OCI-LY7 (cell line): ENCODE results near the gene TMEM255B. TPM values are rescaled to one million over a fixed set of nuclear protein-coding genes. Genes with fewer than 3 reads are reported as not detected.

Experiments used
- BruUV-seq: library from RNA; stranded (reverse); fragments of 400-500 nt; replicated peaks from 2 replicates; lab custom pipeline; 2021; lab: Mats Ljungman, UMichigan
- CTCF ChIA-PET: fragments of 300-600 bp; sonication (Branson Sonifier 250); formaldehyde crosslinking; loops from one replicate; lab custom pipeline; 2022; ENCODE audit warnings: antibody characterized with exemption; ENCODE audit not compliant: unreplicated experiment; lab: Charles Lee
- POLR2A ChIA-PET: fragments of 300-600 bp; sonication (Branson Sonifier 250); formaldehyde crosslinking; loops from one replicate; lab custom pipeline; 2022; ENCODE audit warnings: antibody characterized with exemption; lab: Charles Lee
- DNase-seq: peaks from one replicate; pipeline ENCODE4 v3.0.0-alpha.2; 2015; ENCODE audit warnings: low spot score
- H2AFZ ChIP-seq: fragments of 200-600 bp; sonication (generic), shearing (Covaris generic); 2 replicates; pipeline ENCODE4 v1.6.1; 2014; ENCODE audit warnings: mild to moderate bottlenecking, antibody characterized with exemption, low read length, moderate library complexity
- H3K27ac ChIP-seq: fragments of 200-600 bp; sonication (generic); 2 replicates; pipeline ENCODE4 v1.5.1; 2014; ENCODE audit warnings: mixed run types, low read depth, mild to moderate bottlenecking, moderate library complexity, low read length, inconsistent platforms; ENCODE audit not compliant: poor library complexity, severe bottlenecking
- H3K36me3 ChIP-seq: fragments of 200-600 bp; sonication (generic); 2 replicates; pipeline ENCODE4 v1.6.1; 2014; ENCODE audit warnings: mild to moderate bottlenecking, antibody characterized with exemption, low read length, moderate library complexity, mixed read lengths; ENCODE audit not compliant: insufficient read depth
- H3K4me1 ChIP-seq: fragments of 200-600 bp; sonication (generic); 2 replicates; pipeline ENCODE4 v1.5.1; 2014; ENCODE audit warnings: mild to moderate bottlenecking, low read length; ENCODE audit not compliant: insufficient read depth, poor library complexity, severe bottlenecking
- H3K4me2 ChIP-seq: fragments of 200-600 bp; sonication (generic); 2 replicates; pipeline ENCODE4 v1.6.1; 2014; ENCODE audit warnings: mild to moderate bottlenecking, low read length
- H3K4me3 ChIP-seq: fragments of 200-600 bp; sonication (generic); 2 replicates; pipeline ENCODE4 v1.5.1; 2014; ENCODE audit warnings: mild to moderate bottlenecking, low read depth, low read length; ENCODE audit not compliant: poor library complexity, severe bottlenecking
- H3K79me2 ChIP-seq: fragments of 200-600 bp; sonication (generic); 2 replicates; pipeline ENCODE4 v1.6.1; 2016; ENCODE audit warnings: low read depth, mild to moderate bottlenecking, low read length, moderate library complexity, mixed read lengths; ENCODE audit not compliant: insufficient read depth
- H3K9me2 ChIP-seq: fragments of 200-600 bp; sonication (generic); 2 replicates; pipeline ENCODE4 v1.6.1; 2016; ENCODE audit warnings: mild to moderate bottlenecking, low read length, mixed read lengths; ENCODE audit not compliant: insufficient read depth
- H3K9me3 ChIP-seq: fragments of 200-600 bp; sonication (generic); 2 replicates; pipeline ENCODE4 v1.6.1; 2014; ENCODE audit warnings: mild to moderate bottlenecking, mixed run types, low read length, mixed read lengths
- H4K20me1 ChIP-seq: fragments of 200-600 bp; sonication (generic); 2 replicates; pipeline ENCODE4 v1.6.1; 2014; ENCODE audit warnings: mild to moderate bottlenecking, antibody characterized with exemption, low read length, moderate library complexity, mixed read lengths; ENCODE audit not compliant: insufficient read depth
- CTCF ChIP-seq: fragments of 200-600 bp; sonication (generic); conservative IDR thresholded peaks from 2 replicates; pipeline ENCODE4 v1.5.1; 2014; ENCODE audit warnings: mild to moderate bottlenecking, antibody characterized with exemption, low read length, moderate library complexity, mixed read lengths
- EZH2phosphoT487 ChIP-seq: fragments of 200-600 bp; sonication (generic); IDR thresholded peaks from 2 replicates; pipeline ENCODE4 v1.6.1; 2018; ENCODE audit warnings: low read depth, borderline replicate concordance, mild to moderate bottlenecking, mixed run types, antibody characterized with exemption, low read length, moderate library complexity, mixed read lengths
- intact Hi-C: fragments of 100-400 bp; cut with micrococcal nuclease; formaldehyde crosslinking; loops from one replicate; pipeline ENCODE4 v1.10.0; 2022; ENCODE audit not compliant: unreplicated experiment
- total RNA-seq, 2 experiments: library from RNA; depleted of rRNA in 1 of 2; stranded (reverse); fragments of >200 nt in 1 of 2; shearing (Covaris generic) in 1 of 2; gene quantifications; 2 replicates each; pipeline ENCODE4 v1.2.3, GENCODE V29; 2014 to 2022

Gene TMEM255B
- total RNA-seq, 2 experiments from 2014 or later = 2.6 to 6.8 TPM

- no peak for DNase-seq
- TF ChIP-seq EZH2phosphoT487 (no peak), CTCF (no peak)
- no peak overlapping the region for H2AFZ ChIP-seq
- H3K9me3 ChIP-seq = no peaks in the 10 kb centered on the region
- no peaks in the 10 kb centered on the region for H3K36me3 ChIP-seq
- ChIA-PET POLR2A (no interaction called here), CTCF (no interaction called here)
- H4K20me1 ChIP-seq = no peaks in the 10 kb centered on the region
- H3K79me2 ChIP-seq = no peaks in the 10 kb centered on the region
- H3K4me2 ChIP-seq = no peak overlapping the region
- intact Hi-C loops = no loop called here
- no peaks in the 10 kb centered on the region for H3K4me1 ChIP-seq
- no peaks in the 10 kb centered on the region for H3K9me2 ChIP-seq
- BruUV-seq = no TSS peak
- H3K4me3 ChIP-seq = no peak overlapping the region
- H3K27ac ChIP-seq = no peak overlapping the region
Measured at GRCh38 chr13:113756441-113757097, 2.5 kb upstream of the TMEM255B start.

GRCh38 chr13:113759525-113760137 is 605 bp downstream of the TMEM255B start:
- ChIA-PET POLR2A (no interaction called here), CTCF (no interaction called here)
- TF ChIP-seq EZH2phosphoT487 (no peak), CTCF (no peak)
- no peaks in the 10 kb centered on the region for H4K20me1 ChIP-seq
- no peaks in the 10 kb centered on the region for H3K9me3 ChIP-seq
- H2AFZ ChIP-seq = no peak overlapping the region
- no peaks in the 10 kb centered on the region for H3K36me3 ChIP-seq
- no peaks in the 10 kb centered on the region for H3K79me2 ChIP-seq
- H3K4me3 ChIP-seq = no peak overlapping the region
- no peaks in the 10 kb centered on the region for H3K4me1 ChIP-seq
- no peak for DNase-seq
- no peaks in the 10 kb centered on the region for H3K9me2 ChIP-seq
- no TSS peak for BruUV-seq
- H3K27ac ChIP-seq = no peak overlapping the region
- intact Hi-C loops = no loop called here
- H3K4me2 ChIP-seq = peak overlapping the region; percentile 55; the same call in 1 of the 2 replicates

- no peaks in the 10 kb centered on the region for H3K4me1 ChIP-seq
- H3K27ac ChIP-seq = no peak overlapping the region
- no peaks in the 10 kb centered on the region for H3K9me2 ChIP-seq
- H3K79me2 ChIP-seq = no peaks in the 10 kb centered on the region
- H3K4me3 ChIP-seq = no peak overlapping the region
- no peaks in the 10 kb centered on the region for H3K9me3 ChIP-seq
- no peaks in the 10 kb centered on the region for H4K20me1 ChIP-seq
- TF ChIP-seq CTCF (no peak), EZH2phosphoT487 (no peak)
- no peaks in the 10 kb centered on the region for H3K36me3 ChIP-seq
- DNase-seq = no peak
- intact Hi-C loops = no loop called here
- ChIA-PET POLR2A (no interaction called here), CTCF (no interaction called here)
- no peak overlapping the region for H3K4me2 ChIP-seq
- no peak overlapping the region for H2AFZ ChIP-seq
- BruUV-seq = no TSS peak
Measured at GRCh38 chr13:113761136-113761535, 2.1 kb downstream of the TMEM255B start.
